Measurements from ENCODE around the gene EXD3.
"Not testable (repeated sequence)": the region's sequence is repeated elsewhere in the genome, so short reads cannot be mapped to it uniquely, and the experiment has no call there.

- TF ChIP-seq CTCF (conservative IDR thresholded peaks at IDR 0.05; ENCODE audit: low read depth, low read length); POLR2A (IDR thresholded peaks at IDR 0.05; ENCODE audit: low read depth, low read length); RCOR1 (IDR thresholded peaks at IDR 0.05; ENCODE audit: insufficient replicate concordance, low read length); RAD21 (IDR thresholded peaks at IDR 0.05; ENCODE audit: low read length); SMC3 (IDR thresholded peaks at IDR 0.05; ENCODE audit: low read depth, low read length); NFE2L2 (IDR thresholded peaks at IDR 0.05; ENCODE audit: low read depth, low read length); FOS (IDR thresholded peaks at IDR 0.05; ENCODE audit: low read depth, low read length); MAFK (IDR thresholded peaks at IDR 0.05; ENCODE audit: low read depth, low read length); CEBPB (IDR thresholded peaks at IDR 0.05; ENCODE audit: low read depth, low read length); MXI1 (IDR thresholded peaks at IDR 0.05; ENCODE audit: borderline replicate concordance, low read depth, low read length); ELK1 (IDR thresholded peaks at IDR 0.05; ENCODE audit: borderline replicate concordance, low read depth, low read length): not testable (repeated sequence)
These were observed 43.6 kb upstream of the EXD3 start for GRCh38 chr9:137466389-137467085.

All from IMR-90 (cell line).